SIG-M5 (cell line): Measurements from ENCODE around the gene ANKH.

Experiments
- DNase-seq: peaks from one replicate; lab custom pipeline; 2025; lab: John Stamatoyannopoulos, UW

ANKH gene

DNA sequence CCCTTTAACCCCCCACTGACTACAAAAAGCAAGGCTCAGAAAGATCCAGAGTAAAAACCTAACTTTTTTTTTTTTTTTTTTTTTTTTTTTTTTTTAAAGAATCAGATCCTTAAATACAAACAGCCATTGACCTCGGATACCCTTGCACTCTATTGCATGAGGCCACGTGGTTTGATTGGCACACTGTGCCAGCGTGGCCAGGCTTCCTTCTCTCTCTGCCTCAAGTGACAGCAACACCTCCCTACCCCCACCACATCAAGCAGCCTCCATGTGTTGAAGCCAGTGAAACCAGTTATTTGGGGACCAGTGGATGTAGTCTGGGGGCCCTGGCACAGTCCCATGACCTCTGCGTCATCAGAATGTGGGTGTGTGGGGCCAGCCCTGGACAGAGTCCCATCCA lies 135.6 kb downstream of the ANKH start:
- no peak for DNase-seq

GRCh38 chr5:14734396-14734795 lies 137.2 kb downstream of the ANKH start:
- DNase-seq = no peak

GRCh38 chr5:14733661-14734060 lies 137.9 kb downstream of the ANKH start:
- DNase-seq = no peak

DNA sequence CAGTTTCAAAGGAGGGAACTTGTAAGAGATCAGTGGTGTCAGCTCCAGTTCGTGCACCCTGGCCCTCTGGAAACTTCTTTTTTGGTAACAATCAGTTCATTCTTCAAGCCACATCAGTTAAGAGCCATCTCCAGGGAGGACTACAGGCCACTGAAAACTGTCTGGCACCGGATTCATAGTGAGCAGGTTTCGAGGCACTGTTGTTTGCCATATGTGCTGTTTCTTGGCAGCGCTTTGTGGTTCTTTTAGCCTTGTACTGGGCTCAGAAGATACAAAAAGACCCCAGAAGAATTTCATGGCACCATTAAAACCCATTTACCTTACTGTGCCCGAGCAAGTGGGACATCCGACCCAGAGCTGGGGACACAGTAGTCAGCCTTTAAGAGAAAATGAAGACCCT lies 138.6 kb downstream of the ANKH start:
- DNase-seq = no peak

GRCh38 chr5:14730881-14731280 lies 140.7 kb downstream of the ANKH start:
- no peak for DNase-seq

DNA sequence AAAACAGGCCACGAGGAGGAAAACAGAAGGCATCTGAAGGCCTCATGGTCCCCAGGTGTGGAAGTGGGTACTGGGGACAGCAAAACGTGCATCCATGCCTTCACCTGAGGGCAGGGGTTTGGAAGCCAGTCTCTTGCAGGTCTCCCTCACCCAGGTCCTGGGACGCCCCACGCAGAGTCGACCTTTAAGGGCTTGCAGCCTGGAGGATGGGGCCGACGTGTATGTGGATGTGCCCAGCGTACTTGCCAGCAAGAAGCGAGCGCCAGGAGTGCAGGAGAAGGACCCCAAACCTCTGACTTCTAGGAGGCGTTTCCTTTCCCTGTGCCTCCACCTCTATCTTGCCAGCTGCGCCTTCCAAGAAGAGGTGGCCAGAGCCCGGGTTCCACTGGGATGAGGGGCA lies 141.1 kb downstream of the ANKH start:
- no peak for DNase-seq

DNA sequence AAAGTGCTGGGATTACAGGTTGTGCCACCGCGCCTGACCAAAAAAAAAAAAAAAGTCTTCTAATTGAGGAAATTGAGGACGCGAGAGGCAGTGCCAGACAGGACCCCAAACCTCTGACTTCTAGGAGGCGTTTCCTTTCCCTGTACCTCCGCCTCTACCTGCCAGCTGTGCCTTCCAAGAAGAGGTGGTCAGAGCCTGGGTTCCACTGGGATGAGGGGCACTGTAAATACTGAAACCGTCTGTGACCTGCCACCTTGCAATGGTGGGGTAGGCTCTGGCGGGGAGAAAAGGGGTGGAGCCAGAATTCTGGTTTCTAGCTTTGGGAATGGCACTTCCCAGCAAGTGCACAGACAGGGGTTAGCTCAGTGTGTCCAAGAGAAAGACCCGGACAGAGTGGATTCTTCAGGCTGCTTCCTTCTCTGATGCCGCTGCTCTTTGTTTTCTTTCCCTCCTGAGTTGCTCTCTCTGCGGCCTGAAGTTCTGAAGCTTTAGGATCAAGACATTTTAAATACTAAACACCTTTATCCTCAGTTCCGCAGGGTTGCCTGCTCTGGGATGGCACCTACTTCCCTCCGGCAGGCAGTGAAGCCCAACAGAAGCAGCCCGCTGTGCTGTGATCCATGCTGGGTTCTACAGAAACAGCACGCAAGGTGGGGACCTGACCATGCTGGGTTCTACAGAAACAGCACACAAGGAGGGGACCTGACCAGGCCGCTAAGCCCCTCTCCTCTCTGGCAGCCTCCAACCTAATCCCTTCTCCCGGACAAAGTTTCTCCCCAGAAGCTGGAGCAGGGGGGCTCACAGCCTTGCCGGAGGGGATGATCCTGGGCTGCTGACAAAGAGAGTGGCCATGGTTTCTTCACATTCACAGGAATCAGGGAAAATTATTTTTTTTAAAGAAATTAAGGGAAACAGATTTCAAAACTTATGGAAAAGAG lies 141.9 kb downstream of the ANKH start:
- DNase-seq = no peak

DNA sequence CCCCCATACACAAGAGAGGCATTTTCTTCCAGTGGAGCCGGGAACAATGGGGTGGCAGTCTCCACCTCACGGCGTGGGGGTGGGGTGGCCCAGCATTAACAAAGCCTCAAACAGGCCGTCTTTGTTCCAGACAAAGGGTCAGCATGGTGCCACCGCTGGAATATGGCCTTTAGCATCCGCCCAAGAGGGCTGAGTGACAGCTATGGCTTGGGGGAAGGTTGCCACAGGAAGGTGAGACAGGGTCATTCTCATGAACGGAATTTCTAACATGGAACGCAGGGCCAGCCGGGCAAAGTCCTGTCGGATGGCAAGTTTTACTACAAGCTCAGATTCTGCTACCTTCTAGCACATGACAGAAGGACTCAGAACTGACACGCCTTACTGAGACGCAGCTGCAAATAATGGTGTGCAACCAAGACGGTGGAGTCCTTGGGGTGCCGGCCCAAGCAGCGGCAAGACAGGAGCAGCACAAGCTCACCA lies 143.1 kb downstream of the ANKH start:
- no peak for DNase-seq

- no peak for DNase-seq
Measured at GRCh38 chr5:14727928-14728458, 143.6 kb downstream of the ANKH start.

DNA sequence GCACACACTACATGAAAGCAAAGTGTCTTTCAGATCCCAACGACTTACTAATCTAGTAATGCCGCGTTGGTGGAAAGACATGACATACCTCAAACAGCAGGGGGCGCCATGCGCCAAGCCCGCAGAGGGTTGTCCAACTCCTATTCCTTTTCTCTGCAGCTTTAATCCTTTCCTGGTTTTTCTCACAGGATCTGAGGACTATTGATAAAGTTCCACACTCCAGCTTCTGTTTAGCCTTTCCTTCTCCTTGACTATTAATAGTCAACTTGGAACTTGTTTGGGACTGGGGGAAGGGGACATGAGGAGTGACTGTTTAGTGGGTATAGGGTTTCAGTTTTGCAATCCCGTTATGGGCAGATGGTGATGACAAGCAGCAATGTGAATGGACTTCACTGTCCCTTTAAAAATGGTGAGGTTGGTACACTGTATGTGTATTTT lies 144.1 kb downstream of the ANKH start:
- DNase-seq = no peak

- DNase-seq = no peak
Measured at GRCh38 chr5:14726066-14726838, 145.3 kb downstream of the ANKH start.

GRCh38 chr5:14724633-14725032 lies 146.9 kb downstream of the ANKH start:
- DNase-seq = peak; percentile 11

- DNase-seq = no peak
Measured at GRCh38 chr5:14723701-14724132, 147.9 kb downstream of the ANKH start.

- DNase-seq = no peak
Measured at GRCh38 chr5:14722923-14723322, 148.7 kb downstream of the ANKH start.

DNA sequence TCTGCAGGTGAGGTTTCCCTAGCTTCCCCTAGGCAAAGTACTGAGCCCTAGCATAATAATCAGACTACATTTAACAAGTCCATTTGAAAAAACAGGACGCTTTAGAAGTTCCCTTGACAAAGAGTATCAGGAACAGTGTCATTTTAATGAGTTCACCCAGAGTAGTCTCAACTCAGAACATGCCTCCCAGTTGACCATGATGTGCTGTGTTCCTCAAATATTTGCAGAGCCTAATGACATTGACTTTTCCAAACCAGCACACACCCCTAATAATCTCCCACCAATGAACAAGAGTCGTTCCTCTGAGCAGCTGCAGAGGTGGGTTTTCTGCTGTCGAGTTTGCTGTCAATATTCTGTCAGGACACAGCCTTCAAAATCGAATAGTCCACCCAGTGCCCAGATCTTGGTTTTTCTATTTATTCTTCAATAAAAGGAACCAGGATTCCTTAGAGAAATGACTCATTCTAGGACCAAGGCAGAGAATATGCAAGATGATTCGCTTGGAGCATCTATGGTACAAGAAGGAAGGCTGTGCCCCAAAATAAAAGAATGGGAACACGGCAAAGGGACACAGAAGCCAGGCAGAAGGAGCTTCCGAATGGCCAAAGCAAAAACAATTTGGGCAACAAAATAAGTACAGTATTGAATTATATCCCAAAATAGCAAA lies 149.5 kb downstream of the ANKH start:
- no peak for DNase-seq

DNA sequence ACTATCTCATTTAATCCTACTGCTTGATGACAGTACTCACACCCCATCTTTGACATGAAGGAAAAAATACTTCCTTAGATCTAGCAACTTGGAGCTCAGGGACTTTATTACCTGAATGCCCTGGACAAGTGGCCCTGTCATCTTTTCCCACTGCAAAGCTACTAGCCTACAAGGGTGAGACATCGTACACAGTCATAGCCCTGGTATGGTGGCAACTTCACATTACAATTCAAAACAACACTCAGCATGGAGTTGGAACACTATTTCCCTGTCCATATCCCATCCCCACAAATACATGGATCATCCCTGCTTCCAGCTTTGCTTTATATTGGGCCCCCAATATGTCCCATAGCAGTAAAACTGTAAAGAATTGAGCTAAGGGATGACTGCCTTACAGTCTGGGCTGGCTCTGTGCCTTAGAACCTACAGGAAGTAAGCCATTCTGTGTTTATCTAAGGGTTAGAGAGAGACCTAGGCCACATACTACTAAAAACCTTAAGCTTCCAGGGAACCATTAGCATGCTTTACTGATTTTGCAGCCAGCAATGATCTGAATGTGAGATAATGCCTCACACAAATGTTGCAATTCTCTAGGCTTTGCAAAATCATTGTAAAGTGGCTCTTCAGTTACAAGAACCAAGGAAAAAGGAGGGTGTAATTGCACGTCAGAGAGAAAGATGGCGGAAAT lies 151.2 kb downstream of the ANKH start:
- DNase-seq = no peak

GRCh38 chr5:14718778-14719177 lies 152.8 kb downstream of the ANKH start:
- no peak for DNase-seq

GRCh38 chr5:14716755-14717752 lies 154.5 kb downstream of the ANKH start:
- no peak for DNase-seq

DNA sequence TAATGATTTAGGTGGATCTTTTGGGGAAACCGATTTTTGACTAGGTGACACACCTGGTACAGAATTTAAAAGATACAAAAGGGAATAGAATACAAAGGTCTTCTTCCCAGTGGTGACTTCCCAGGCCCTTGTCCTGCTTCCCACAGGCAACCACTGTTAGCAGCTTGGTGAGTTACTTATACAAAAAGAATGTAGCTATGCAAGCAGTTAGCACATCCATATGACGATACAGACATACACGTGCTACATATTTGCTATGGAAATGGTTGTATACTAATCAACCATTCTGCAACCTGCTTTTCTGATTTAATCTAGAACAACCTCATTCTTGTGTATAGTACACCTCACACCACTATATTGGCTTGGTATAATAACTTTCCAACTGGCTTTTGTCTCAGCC lies 156.1 kb downstream of the ANKH start:
- no peak for DNase-seq

DNA sequence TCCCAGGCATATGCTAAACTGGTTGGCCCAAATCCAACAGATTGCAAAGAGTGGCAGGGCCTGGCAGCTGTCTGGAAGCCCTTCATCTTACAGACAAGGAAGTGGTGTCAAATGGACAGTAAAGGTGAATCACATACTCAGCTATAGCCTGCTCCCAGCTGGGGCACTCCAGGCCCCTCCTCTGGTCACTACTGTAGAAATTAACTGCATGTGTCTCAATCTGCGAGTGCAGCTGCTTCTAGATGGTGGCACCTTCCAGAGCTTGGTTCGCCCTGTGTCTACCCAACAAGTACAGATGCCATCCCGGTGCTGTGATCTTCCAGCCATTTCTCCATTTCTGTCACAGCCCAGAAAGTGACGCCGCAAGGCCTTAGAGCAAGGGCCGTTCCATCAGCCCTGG lies 156.9 kb downstream of the ANKH start:
- no peak for DNase-seq
